DMS114 treated with DMSO at 0.1 percent for 48 hours (cell line): ENCODE measurements around the gene ACBD6.

Experiments used
- DNase-seq: peaks from one replicate; lab custom pipeline; 2025; ENCODE audit not compliant: unreplicated experiment; lab: John Stamatoyannopoulos, UW

Gene ACBD6

GRCh38 chr1:180272395-180272794 lies 230.0 kb downstream of the ACBD6 start:
- no peak for DNase-seq

GRCh38 chr1:180271272-180272255 lies 230.8 kb downstream of the ACBD6 start:
- no peak for DNase-seq

- no peak for DNase-seq
Observed at GRCh38 chr1:180270530-180271271, 231.7 kb downstream of the ACBD6 start.

GRCh38 chr1:180269645-180270529 lies 232.5 kb downstream of the ACBD6 start:
- no peak for DNase-seq

- DNase-seq = no peak
Observed at GRCh38 chr1:180268556-180269075, 233.8 kb downstream of the ACBD6 start.

- no peak for DNase-seq
Observed at GRCh38 chr1:180267761-180268555, 234.4 kb downstream of the ACBD6 start.

GRCh38 chr1:180267211-180267561 lies 235.2 kb downstream of the ACBD6 start:
- DNase-seq = no peak

- DNase-seq = no peak
Observed at GRCh38 chr1:180266275-180267210, 235.8 kb downstream of the ACBD6 start.

GRCh38 chr1:180265871-180266270 lies 236.5 kb downstream of the ACBD6 start:
- no peak for DNase-seq

- DNase-seq = no peak
Observed at GRCh38 chr1:180265201-180265600, 237.2 kb downstream of the ACBD6 start.

GRCh38 chr1:180264595-180264994 lies 237.8 kb downstream of the ACBD6 start:
- DNase-seq = no peak

- DNase-seq = no peak
Observed at GRCh38 chr1:180262628-180263488, 239.5 kb downstream of the ACBD6 start.

GRCh38 chr1:180261524-180262155 lies 240.7 kb downstream of the ACBD6 start:
- no peak for DNase-seq

GRCh38 chr1:180261030-180261429 lies 241.3 kb downstream of the ACBD6 start:
- no peak for DNase-seq

- no peak for DNase-seq
Observed at GRCh38 chr1:180260541-180260940, 241.8 kb downstream of the ACBD6 start.

- DNase-seq = no peak
Observed at GRCh38 chr1:180259431-180260338, 242.7 kb downstream of the ACBD6 start.

- no peak for DNase-seq
Observed at GRCh38 chr1:180258935-180259334, 243.4 kb downstream of the ACBD6 start.
